Left forelimb (tissue), 1 donor: ENCODE measurements around the gene ANKMY1.

ENCODE experiments used
- DNase-seq: peaks from one replicate; pipeline ENCODE4 v3.0.0-alpha.2; 2018; ENCODE audit warnings: low spot score

Gene ANKMY1

DNA sequence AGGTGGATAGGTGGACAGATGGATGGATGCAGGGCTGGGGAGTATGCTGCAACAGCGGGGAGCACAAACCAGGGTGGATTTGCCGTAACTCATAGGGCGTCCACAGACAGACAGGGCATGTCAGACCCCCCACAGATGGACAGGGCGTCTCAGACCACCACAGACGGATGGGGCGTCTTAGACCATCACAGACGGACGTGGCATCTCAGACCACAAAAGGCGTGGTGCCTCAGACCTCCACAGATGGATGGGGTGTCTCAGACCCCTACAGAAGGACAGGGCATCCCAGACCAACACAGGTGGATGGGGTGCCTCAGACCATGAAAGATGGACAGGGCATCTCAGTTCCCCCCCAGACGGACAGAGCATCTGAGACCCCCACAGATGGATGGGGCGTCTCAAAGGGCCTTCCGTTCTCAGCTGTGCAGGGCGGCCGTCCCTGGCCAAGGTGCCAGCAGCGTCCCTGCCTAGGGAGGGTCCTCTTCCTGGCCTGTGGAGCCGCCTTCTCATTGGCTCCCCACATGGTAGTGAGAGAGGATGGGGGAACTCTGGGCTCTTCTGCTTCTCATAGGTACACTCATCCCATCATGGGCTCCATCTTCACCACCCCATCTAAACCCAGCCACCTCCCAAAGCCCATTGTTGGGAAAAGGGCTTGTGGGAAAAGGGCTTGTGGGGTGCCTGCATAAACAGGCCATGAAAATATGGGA lies 2.1 kb downstream of the ANKMY1 start:
- no peak for DNase-seq

DNA sequence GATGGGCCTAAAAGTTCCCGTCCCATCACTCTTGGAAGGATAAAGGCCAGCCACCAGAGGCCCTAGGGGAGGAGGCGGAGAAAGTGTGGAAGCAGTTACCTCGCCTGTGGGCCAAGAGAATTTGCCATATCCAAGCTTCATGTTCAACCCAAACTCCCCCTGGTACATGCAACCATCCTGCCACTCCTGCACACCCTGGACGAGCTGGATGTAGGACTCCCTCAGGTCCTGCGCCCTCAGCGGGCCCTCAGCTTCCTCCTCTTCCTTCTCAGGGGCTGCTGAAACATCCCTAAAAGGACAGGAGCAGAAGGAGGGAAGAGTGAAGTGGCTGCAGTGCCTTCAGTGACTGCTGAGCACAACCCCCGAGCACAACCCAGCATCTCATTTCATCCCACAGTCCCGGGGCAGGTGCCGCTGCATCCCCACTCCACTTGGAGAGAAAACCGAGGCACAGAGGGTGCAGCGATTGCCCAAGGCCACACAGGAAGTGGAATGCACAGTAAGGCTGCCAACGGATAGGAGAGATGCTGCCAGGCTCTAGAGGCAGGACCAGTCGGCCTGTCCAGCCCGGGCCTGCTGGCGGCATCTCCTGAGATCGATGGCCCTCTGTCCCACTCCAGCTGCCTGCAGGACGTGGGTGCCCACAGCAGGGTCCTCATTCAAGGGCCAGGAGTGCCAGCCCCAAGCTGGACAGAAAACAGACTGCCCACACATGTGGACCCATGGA lies 2.9 kb downstream of the ANKMY1 start:
- no peak for DNase-seq

DNA sequence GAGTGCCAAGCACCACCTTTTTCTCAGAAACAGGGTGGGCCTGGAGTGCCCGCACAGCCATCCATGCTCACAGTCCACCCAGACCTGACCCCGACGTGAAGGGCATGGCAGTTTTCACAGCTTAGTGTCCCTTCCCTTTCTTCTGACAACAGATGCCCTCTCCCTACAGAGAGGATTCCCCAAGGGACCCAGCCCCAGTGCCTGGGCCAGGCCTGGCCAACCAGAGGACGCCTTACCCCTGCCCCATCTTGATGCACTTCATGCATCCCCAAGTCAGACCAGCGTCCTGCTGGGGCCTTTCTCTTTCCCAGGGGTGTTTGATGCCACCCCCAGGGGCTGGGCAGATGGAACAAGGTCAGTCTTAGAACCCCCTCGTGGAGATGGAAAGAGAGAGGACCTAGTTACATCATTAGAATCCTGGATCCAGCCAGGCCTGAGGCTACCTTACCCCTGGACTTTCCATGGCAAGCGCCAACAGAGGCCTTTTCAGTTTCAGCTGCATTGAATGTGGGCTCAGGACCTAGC lies 3.8 kb downstream of the ANKMY1 start:
- no peak for DNase-seq

DNA sequence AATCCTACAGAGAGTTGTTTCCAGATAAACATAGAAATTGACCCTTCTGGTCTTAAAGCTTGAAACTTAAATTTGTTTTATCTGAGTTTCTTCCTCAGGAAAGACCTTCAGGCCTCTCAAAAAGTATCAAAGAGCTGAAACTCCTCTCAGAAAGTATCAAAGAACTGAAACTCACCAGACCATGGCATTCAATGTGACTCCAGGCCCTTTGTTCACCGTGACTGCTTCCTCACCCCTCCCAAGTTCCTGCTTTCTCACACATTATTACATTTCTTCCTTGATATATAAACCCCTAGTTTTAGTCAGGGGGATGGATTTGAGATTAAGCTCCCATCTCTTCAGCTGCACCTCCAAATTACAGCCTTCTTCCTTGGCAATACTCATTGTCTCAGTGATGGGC lies 6.0 kb downstream of the ANKMY1 start:
- no peak for DNase-seq

DNA sequence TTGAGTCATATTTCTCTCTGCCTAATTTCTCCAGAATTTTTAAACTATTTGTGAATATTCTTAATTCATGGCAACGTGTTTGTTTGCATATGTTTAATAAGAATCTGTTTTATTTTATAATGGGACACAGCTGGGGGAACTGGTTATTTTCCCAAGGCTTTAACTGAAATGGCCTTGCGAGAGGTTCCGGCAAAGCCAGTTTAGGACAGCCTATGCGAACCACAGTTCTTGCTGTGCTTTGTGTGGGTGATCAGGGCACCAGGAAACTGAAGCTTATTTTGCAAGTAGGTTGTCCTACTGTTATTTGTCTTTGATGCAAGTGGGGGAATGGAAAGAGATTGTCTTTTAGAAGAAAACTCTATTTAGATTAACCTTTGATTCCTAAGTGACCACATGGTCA lies 6.5 kb downstream of the ANKMY1 start:
- no peak for DNase-seq

DNA sequence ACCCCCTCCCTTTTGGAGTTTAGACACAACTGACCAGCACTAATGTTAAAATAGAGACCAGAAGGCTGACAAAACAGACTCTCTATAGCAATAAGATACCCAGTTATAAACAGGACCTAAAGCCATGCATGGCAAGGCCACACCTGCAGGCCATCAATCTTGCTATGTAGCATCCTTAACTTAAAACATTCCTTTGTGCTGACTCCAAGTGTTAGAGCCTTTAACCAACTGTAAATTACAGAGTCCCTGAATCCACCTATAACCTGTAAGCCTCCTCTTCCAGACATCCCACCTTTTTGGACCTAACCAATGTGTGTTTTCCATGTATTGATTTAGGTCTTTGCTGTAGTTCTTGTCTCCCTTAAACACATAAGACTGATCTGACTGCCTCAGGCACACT lies 17.9 kb downstream of the ANKMY1 start:
- DNase-seq = no peak

DNA sequence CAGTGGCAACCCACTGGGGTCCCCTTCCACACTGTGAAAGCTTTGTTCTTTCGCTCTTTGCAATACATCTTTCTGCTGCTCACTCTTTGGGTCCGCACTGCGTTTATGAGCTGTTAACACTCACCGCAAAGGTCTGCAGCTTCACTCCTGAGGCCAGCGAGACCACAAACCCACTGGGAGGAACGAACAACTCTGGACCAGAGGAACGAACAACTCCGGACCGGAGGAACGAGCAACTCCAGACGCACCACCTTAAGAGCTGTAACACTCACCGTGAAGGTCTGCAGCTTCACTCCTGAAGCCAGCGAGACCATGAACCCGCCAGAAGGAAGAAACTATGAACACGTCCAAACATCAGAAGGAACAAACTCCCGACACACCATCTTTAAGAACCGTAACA lies 18.7 kb downstream of the ANKMY1 start:
- DNase-seq = peak; percentile 20

DNA sequence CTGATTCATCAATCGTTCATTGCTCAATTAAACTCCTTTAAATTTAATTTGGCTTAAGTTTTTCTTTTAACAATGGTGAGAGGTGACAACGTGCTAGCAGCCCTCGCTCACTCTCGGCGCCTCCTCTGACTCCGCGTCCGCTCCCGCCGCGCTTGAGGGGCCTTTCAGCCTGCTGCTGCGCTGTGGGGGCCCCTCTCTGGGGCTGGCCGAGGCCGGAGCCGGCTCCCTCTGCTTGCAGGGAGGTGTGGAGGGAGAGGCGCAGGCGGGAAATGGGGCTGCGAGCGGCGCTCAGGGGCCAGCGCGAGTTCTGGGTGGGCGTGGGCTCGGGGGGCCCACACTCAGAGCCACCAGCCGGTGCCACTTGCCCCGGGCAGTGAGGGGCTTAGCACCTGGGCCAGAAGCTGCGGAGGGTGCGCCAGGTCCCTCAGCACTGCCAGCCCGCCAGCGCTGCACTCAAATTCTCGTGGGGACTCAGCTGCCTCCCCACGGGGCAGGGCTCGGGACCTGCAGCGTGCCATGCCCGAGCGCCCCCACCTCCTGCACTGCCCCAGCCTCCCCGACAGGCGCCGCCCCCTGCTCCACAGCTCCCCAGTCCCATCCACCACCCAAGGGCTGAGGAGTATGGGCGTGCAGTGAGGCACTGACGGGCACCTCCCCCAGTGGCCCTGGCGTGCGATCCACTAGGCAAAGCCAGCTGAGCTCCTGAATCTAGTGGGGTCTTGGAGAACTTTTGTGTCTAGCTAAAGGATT lies 19.6 kb downstream of the ANKMY1 start:
- peak; percentile 61 for DNase-seq

DNA sequence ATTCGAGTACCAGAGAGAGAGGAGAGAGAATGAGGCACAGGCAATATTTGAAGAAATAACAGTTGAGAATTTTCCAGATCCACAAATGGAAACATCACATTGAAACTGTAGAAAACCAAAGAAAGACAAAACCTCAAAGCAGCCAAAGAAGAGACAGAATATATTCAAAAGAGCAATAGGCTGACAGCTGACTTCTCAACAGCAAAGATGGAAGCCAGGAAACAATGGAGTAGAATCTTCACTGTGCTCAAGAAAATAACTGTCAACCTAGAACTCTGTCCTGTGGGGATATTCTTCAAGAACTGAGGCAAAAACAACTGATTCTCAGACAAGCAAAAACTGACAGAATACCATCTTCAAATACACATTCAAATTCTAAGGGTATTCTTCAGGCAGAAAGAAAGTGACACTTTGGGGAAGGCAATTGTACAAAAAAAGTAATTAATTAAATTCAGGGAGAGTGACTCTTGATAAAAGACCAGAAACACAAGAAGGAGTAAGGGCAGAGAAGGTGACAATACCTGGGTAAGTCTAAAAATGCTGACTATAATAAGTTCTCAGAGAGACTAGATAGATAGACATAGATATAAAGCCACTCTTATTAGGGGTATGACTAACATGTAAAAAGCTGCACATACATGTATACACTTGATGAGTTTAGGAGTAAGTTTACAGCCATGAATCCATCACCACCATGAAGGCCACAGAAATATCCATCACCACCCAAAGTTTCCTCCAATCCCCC lies 25.6 kb downstream of the ANKMY1 start:
- DNase-seq = no peak

DNA sequence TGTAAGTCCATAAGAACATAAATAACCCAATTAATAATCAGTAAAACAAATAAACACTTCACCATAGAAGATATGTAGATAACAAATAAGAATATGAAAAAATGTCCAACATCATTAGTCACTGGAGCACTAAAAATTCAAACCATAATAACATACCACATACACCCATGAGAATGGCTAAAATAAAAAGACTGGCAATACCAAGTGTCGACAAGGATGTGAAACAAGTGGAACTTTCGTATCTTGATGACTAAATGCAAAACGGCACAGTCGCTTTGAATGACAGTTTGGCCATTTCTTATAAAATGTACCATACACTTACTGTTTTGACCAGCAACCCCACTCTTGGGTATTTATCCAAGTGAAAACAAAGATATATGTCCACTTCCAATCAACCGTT lies 26.8 kb downstream of the ANKMY1 start:
- no peak for DNase-seq

DNA sequence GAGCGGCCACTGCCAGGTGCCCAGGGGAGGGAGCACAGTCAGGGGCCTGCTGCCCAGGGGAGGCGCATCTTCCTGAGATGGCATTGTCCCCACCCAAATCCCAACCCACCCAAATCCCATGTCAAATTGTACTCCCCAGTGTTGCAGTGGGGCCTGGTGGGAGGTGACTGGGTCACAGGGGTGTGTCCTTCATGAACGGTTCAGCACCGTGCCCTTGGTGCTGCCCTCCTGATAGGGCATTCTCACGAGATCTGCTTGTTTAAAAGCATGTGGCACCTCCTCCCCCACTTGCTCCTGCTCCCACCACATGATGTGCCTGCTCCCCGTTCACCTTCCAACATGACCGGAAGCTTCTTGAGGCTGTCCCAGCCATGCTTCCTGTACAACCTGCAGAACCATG lies 27.6 kb downstream of the ANKMY1 start:
- DNase-seq = peak; percentile 26

DNA sequence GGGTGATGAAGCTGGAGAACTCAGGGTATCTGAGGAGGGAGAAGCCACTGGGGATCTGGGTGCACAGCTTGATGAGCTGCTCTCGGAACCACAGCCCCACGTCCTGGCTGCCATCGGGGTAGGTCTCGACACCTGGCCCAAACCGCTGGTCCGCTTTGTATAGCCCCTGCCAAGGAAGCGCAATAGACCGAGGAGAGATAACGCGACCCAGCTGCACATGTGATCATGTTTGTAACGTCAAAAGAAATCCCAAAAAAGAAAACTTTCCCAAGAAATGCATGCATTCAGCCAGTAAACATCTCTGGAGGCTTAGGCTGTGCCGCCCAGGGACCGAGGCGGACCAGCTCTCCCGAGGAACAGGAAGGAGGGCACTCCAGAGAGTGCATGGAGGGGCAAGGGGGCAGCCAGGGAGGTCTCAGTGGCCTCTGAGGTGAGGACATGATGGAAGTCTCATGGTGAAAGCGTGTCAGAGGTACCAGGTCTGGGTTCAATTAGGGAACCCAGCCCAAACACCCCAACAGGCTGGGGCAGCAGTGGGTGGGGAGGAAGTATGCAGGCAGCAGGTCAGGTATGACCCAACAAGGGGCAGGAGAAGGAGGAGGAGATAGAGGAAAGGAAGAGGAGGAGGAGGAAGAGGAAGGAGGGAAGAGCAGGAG lies 28.3 kb downstream of the ANKMY1 start:
- peak; percentile 36 for DNase-seq

DNA sequence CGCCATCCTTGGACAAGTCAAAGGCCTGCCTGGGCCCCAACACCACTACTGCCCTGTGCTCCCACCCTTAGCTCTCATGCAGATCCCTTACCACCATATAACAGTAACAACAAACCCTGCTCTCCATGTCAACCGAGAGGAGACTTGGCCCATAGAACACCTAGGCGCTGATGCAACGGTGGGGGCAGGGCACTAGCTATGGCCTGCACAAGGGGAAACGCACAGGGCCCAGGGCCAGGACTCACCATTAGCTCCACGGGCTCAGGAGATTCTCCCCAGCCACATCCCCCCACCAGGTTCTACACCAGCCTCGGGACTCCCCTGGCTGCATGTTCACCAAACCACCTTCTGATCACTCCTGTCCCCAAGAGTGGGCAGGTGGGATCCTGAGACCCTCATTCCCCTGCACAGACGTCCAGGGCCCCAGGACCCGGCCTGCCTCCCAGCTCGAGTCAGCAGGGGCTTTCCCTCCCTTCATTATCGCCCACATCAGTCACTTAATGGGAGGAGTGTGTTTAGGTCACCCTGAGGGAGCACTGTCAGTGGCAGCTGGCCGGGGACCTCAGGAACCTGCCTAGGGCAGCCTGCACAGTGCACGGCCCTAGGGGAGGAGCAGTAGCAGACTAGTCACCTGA lies 29.3 kb downstream of the ANKMY1 start:
- DNase-seq = peak; percentile 37

DNA sequence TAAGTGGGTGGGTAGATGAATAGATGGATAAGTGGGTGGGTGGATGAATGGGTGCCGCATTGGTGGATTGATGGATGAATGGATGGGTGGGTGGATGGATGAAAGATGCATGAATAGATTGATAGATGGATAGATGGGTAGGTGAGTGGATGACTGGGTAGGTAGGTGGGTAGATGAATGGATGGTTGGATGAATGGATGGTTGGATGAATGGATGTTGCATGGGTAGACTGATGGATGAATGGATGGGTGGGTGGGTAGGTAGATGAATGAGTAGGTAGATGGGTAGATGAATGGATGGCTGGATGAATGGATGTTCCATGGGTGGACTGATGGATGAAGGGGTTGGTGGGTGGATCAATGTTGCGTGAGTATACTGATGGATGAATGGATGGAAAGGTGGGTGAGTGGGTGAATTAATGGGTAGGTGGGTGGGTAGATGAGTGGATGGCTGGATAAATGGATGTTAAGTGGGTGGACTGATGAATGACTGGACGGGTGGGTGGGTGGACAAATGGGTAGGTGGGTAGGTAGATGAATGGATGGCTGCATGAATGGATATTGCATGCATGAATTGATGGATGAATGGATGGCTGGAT lies 30.5 kb downstream of the ANKMY1 start:
- DNase-seq = peak; percentile 30

DNA sequence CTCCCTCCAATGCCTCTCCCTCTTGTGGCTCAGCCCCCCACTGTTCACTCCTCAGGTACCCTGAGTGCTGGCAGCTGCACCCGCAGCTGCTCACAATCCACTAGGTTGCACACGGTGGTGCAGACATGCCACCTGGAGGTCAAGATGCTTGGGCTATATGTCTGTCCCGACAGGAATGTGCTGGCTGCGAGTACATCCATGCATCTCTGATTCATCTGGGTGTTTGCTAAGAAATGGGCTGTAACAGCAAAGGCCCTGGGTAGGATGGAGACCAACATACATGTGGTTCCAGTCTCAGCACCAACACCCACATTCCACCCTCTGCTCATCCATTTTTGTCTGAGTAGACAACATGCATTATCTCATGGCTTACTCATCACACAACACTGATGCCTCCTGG lies 31.3 kb downstream of the ANKMY1 start:
- DNase-seq = peak; percentile 20

DNA sequence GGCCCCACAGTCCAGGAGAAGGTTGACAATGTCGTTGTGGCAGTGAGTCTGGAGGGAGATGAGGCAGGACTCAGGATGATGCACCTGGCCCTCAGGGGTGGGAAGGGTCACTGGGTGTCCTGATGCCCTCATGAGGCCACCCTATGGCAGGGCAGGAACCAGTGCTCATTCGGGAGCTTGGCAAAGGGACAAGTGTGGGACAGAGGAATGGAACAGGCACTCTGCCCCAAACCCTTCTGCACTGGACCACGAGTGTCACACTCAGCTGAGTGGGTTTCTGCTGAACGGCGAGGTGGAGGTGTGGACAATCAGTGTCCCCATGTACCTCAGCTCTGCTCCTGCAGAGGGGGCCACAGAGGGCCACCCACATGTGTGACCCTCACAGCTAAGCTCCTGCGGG lies 32.0 kb downstream of the ANKMY1 start:
- DNase-seq = peak; percentile 28

DNA sequence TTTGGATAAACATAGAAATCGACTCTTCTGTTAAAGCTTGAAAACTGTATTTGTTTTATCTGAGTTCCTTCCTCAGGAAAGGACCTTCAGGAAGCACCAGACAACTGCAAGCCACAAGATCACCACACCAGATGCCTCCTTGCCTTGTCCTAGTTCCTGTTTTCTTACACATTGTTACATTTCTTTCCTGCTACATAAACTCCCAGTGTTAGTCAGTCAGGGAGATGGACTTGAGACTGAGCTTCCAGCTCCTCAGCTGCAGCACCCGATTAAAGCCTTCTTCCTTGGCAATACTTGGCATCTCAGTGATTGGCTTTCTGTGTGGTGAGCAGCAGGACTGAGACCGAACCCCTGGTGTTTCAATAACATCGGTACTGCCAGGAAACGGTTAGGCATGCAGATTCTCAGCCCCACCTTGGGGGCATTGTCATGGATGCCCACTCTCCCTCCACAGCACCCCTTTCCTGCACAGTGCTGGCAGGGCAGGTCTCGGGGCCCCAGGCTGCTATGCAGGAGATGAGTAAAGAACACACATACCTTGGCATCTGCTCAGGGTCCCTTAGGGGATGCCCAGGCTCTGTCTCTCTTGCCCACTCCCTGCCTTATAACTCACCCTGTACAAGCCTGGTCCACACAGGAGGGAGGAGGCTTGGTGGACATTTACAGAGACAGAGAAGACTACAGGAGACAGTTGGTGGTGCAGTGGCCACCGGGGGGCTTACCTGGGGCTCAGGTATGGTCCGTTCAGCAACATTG lies 32.6 kb downstream of the ANKMY1 start:
- peak; percentile 34 for DNase-seq

DNA sequence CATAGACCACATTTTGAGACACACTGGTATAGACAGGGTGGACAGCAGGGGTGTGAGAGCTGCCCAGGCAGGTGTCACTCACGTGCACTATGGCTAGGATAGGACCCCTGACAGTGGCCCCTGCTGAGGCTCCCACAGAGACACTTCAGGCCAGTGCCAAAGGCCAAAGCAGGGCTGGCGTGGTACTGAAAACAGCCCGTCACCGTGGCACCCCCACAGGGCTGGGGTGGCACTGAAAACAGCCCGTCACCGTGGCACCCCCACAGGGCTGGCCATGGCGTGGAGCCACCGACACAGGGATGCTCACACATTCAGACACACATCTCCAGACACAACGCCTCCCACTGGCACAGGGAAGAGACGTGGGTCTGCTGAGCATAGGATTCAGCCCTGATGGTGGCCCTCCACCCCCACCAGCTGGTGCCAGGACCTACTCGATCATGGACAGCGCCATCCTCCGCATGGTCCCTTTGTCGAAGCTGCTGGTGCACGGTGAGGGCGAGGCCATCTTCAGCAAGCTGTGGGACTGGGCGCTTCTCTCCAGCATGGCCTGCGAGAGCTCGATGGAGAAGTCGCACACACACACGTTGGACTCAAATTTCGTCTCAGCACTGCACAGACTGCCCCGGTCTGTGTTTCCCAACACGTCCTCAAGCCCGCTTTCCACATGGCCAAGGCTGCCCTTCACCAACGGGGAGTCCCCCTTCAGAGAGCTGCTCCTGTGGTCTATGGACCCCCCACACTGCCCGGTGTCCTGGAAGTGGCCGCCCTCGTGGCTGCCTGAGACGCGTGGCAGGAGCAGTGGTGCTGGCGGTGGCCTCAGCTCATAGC lies 34.1 kb downstream of the ANKMY1 start:
- DNase-seq = peak; percentile 58

DNA sequence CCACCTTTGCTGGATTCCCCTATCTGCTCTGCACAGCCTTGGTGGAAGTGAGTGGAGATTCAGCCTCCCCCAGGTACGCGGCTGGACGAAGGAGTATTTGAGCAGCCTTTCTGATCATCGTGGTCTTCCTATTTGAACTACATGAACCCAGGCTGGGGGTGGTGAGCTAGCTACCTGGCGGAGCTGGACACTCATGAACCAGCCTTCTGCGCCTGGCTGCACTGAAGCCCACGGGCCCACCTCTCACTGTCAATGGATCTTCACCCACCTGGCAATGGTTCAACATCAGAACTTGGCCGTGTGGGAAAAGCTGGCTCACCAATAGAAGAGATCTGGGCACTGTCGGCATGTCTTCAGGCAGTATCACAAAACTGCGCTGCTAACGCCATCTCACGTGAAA lies 35.4 kb downstream of the ANKMY1 start:
- DNase-seq = peak; percentile 61
